Activated CD4-positive, alpha-beta memory T cell treated with anti-CD3 and anti-CD28 coated beads for 36 hours (primary cell): ENCODE data around the gene RHOB. TPM values are rescaled to one million over a fixed set of nuclear protein-coding genes. Genes with fewer than 3 reads are reported as not detected.

Experiments used
- CTCF ChIA-PET: fragments of 350-600 bp; sonication (Branson Sonifier 250); formaldehyde crosslinking; loops from one replicate; lab custom pipeline; 2021; ENCODE audit warnings: antibody characterized with exemption, inconsistent platforms; lab: Charles Lee
- POLR2A ChIA-PET: fragments of 350-600 bp; sonication (Branson Sonifier 250); formaldehyde crosslinking; loops from one replicate; lab custom pipeline; 2021; ENCODE audit warnings: antibody characterized with exemption; lab: Charles Lee
- DNase-seq: peaks from one replicate; pipeline ENCODE4 v3.0.0-alpha.2; 2020
- H3K27ac Mint-ChIP-seq: one replicate; pipeline ENCODE4 v1.8.0; 2021; ENCODE audit warnings: mixed read lengths
- H3K27me3 Mint-ChIP-seq: one replicate; pipeline ENCODE4 v1.8.0; 2021; ENCODE audit warnings: mixed read lengths
- H3K36me3 Mint-ChIP-seq: one replicate; pipeline ENCODE4 v1.8.0; 2021; ENCODE audit warnings: mixed read lengths
- H3K4me1 Mint-ChIP-seq: one replicate; pipeline ENCODE4 v1.8.0; 2021; ENCODE audit warnings: low read depth, mixed read lengths
- H3K4me3 Mint-ChIP-seq: one replicate; pipeline ENCODE4 v1.8.0; 2021; ENCODE audit warnings: mild to moderate bottlenecking, mixed read lengths
- H3K9me3 Mint-ChIP-seq: one replicate; pipeline ENCODE4 v1.8.0; 2021; ENCODE audit warnings: mixed read lengths
- intact Hi-C: fragments of 100-400 bp; cut with micrococcal nuclease; formaldehyde crosslinking; loops from one replicate; pipeline ENCODE4 v1.15.1; 2023
- total RNA-seq, 2 experiments: library from RNA; stranded (reverse); gene quantifications; one replicate each; pipeline ENCODE4 v1.2.3, GENCODE V29; 2021

The RHOB gene
- total RNA-seq, 2 experiments from 2014 or later, result 31.6 to 33.6 TPM

GRCh38 chr2:20423359-20423758 lies 23.5 kb upstream of the RHOB start:
- H3K27ac Mint-ChIP-seq, result no peak overlapping the region
- no peak for DNase-seq
- H3K27me3 Mint-ChIP-seq, result no peaks in the 10 kb centered on the region
- no peaks in the 10 kb centered on the region for H3K9me3 Mint-ChIP-seq
- CTCF ChIA-PET, result interaction anchor here (0.7 to 4.3 kb wide), 8 partner anchors 12 to 288 kb away, joined by 3 to 73 read pairs (median 6); no protein-coding TSS in a partner anchor
- intact Hi-C loops, result loop anchor here (10.0 kb wide), 1 partner anchor 179 kb away; no protein-coding TSS in a partner anchor
- H3K36me3 Mint-ChIP-seq, result no peaks in the 10 kb centered on the region
- peaks cover 16% of the 10 kb centered on the region for H3K4me1 Mint-ChIP-seq
- POLR2A ChIA-PET, result no interaction called here
- H3K4me3 Mint-ChIP-seq, result no peak overlapping the region

- ChIA-PET CTCF (interaction anchor here (1.1 to 4.3 kb wide), 6 partner anchors 12 to 238 kb away, joined by 5 to 73 read pairs (median 6); no protein-coding TSS in a partner anchor), POLR2A (interaction anchor here (1.4 kb wide), 1 partner anchor 13 kb away, joined by 4 read pairs; no protein-coding TSS in a partner anchor)
- DNase-seq, result peak; percentile 7
- Mint-ChIP-seq H3K4me3 (no peak overlapping the region), H3K36me3 (no peaks in the 10 kb centered on the region), H3K9me3 (no peaks in the 10 kb centered on the region), H3K4me1 (peaks cover 16% of the 10 kb centered on the region), H3K27me3 (no peaks in the 10 kb centered on the region), H3K27ac (no peak overlapping the region)
- intact Hi-C loops, result loop anchor here (10.0 kb wide), 1 partner anchor 179 kb away; no protein-coding TSS in a partner anchor
These were observed 23.0 kb upstream of the RHOB start for GRCh38 chr2:20423847-20424246.

GRCh38 chr2:20424300-20425290 lies 22.3 kb upstream of the RHOB start:
- Mint-ChIP-seq H3K36me3 (no peaks in the 10 kb centered on the region), H3K4me3 (no peak overlapping the region), H3K27ac (no peak overlapping the region), H3K9me3 (no peaks in the 10 kb centered on the region), H3K4me1 (peaks cover 16% of the 10 kb centered on the region), H3K27me3 (no peaks in the 10 kb centered on the region)
- ChIA-PET POLR2A (interaction anchor here (1.4 kb wide), 1 partner anchor 13 kb away, joined by 4 read pairs; no protein-coding TSS in a partner anchor), CTCF (interaction anchor here (0.9 to 4.3 kb wide), 5 partner anchors 8 to 218 kb away, joined by 3 to 73 read pairs (median 5); partner anchors contain the start of gene RHOB)
- peak; percentile 48 for DNase-seq
- intact Hi-C loops, result loop anchor here (10.0 kb wide), 1 partner anchor 180 kb away; no protein-coding TSS in a partner anchor

GRCh38 chr2:20425371-20425881 lies 21.4 kb upstream of the RHOB start:
- no peaks in the 10 kb centered on the region for H3K27me3 Mint-ChIP-seq
- CTCF ChIA-PET, result interaction anchor here (0.6 to 1.4 kb wide), 2 partner anchors 14 to 462 kb away, joined by 5 to 6 read pairs; no protein-coding TSS in a partner anchor
- no peaks in the 10 kb centered on the region for H3K36me3 Mint-ChIP-seq
- peak; percentile 6 for DNase-seq
- no peak overlapping the region for H3K4me3 Mint-ChIP-seq
- no peak overlapping the region for H3K27ac Mint-ChIP-seq
- peaks cover 18% of the 10 kb centered on the region for H3K4me1 Mint-ChIP-seq
- H3K9me3 Mint-ChIP-seq, result no peaks in the 10 kb centered on the region
- POLR2A ChIA-PET, result no interaction called here
- intact Hi-C loops, result loop anchor here (10.0 kb wide), 1 partner anchor 181 kb away; no protein-coding TSS in a partner anchor

GRCh38 chr2:20425884-20426283 lies 21.0 kb upstream of the RHOB start:
- H3K27me3 Mint-ChIP-seq, result no peaks in the 10 kb centered on the region
- no peaks in the 10 kb centered on the region for H3K9me3 Mint-ChIP-seq
- ChIA-PET CTCF (interaction anchor here (0.6 to 1.4 kb wide), 2 partner anchors 14 to 462 kb away, joined by 5 to 6 read pairs; no protein-coding TSS in a partner anchor), POLR2A (no interaction called here)
- no peak overlapping the region for H3K27ac Mint-ChIP-seq
- no peaks in the 10 kb centered on the region for H3K36me3 Mint-ChIP-seq
- intact Hi-C loops, result loop anchor here (10.0 kb wide), 1 partner anchor 181 kb away; no protein-coding TSS in a partner anchor
- no peak overlapping the region for H3K4me3 Mint-ChIP-seq
- peaks cover 23% of the 10 kb centered on the region for H3K4me1 Mint-ChIP-seq
- peak; percentile 6 for DNase-seq

GRCh38 chr2:20427931-20428526 lies 18.8 kb upstream of the RHOB start:
- no peak overlapping the region for H3K4me3 Mint-ChIP-seq
- peak; percentile 8 for DNase-seq
- ChIA-PET CTCF (interaction anchor here (0.9 to 5.8 kb wide), 4 partner anchors 16 to 234 kb away, joined by 3 to 31 read pairs (median 4); no protein-coding TSS in a partner anchor), POLR2A (interaction anchor here (0.6 to 1.1 kb wide), 2 partner anchors 19 to 142 kb away, joined by 3 read pairs; partner anchors contain the start of gene RHOB)
- H3K27ac Mint-ChIP-seq, result no peak overlapping the region
- no peaks in the 10 kb centered on the region for H3K9me3 Mint-ChIP-seq
- H3K36me3 Mint-ChIP-seq, result no peaks in the 10 kb centered on the region
- intact Hi-C loops, result loop anchor here (10.0 kb wide), 1 partner anchor 183 kb away; no protein-coding TSS in a partner anchor
- H3K27me3 Mint-ChIP-seq, result peaks cover 4% of the 10 kb centered on the region
- H3K4me1 Mint-ChIP-seq, result peaks cover 30% of the 10 kb centered on the region

GRCh38 chr2:20428717-20429490 lies 18.0 kb upstream of the RHOB start:
- POLR2A ChIA-PET, result interaction anchor here (1.1 kb wide), 1 partner anchor 18 kb away, joined by 3 read pairs; the partner anchor contains the start of gene RHOB

GRCh38 chr2:20429528-20429927 lies 17.3 kb upstream of the RHOB start:
- intact Hi-C loops, result loop anchor here (10.0 kb wide), 1 partner anchor 185 kb away; no protein-coding TSS in a partner anchor
- H3K4me3 Mint-ChIP-seq, result no peak overlapping the region
- POLR2A ChIA-PET, result no interaction called here

More at GRCh38 chr2:20428717-20429490, 18.0 kb upstream of the RHOB start:
- Mint-ChIP-seq H3K36me3 (no peaks in the 10 kb centered on the region), H3K4me3 (no peak overlapping the region), H3K4me1 (peaks cover 28% of the 10 kb centered on the region), H3K9me3 (no peaks in the 10 kb centered on the region), H3K27me3 (peaks cover 4% of the 10 kb centered on the region), H3K27ac (no peak overlapping the region)
- intact Hi-C loops, result loop anchor here (10.0 kb wide), 1 partner anchor 184 kb away; no protein-coding TSS in a partner anchor
- DNase-seq, result peak; percentile 2
- CTCF ChIA-PET, result interaction anchor here (0.9 to 5.8 kb wide), 3 partner anchors 18 to 233 kb away, joined by 3 to 31 read pairs (median 5); no protein-coding TSS in a partner anchor

GRCh38 chr2:20430035-20430434 lies 16.8 kb upstream of the RHOB start:
- H3K9me3 Mint-ChIP-seq, result no peaks in the 10 kb centered on the region
- peaks cover 20% of the 10 kb centered on the region for H3K4me1 Mint-ChIP-seq
- DNase-seq, result no peak
- ChIA-PET POLR2A (interaction anchor here (0.6 kb wide), 1 partner anchor 9 kb away, joined by 3 read pairs; no protein-coding TSS in a partner anchor), CTCF (interaction anchor here (3.4 to 5.8 kb wide), 2 partner anchors 19 to 212 kb away, joined by 13 to 31 read pairs; no protein-coding TSS in a partner anchor)
- H3K27ac Mint-ChIP-seq, result no peak overlapping the region
- intact Hi-C loops, result no loop called here
- peaks cover 4% of the 10 kb centered on the region for H3K27me3 Mint-ChIP-seq
- H3K4me3 Mint-ChIP-seq, result no peak overlapping the region
- no peaks in the 10 kb centered on the region for H3K36me3 Mint-ChIP-seq

More at GRCh38 chr2:20429528-20429927, 17.3 kb upstream of the RHOB start:
- CTCF ChIA-PET, result interaction anchor here (3.4 to 5.8 kb wide), 2 partner anchors 19 to 213 kb away, joined by 13 to 31 read pairs; no protein-coding TSS in a partner anchor
- Mint-ChIP-seq H3K36me3 (no peaks in the 10 kb centered on the region), H3K27ac (no peak overlapping the region), H3K4me1 (peaks cover 25% of the 10 kb centered on the region), H3K27me3 (peaks cover 4% of the 10 kb centered on the region), H3K9me3 (no peaks in the 10 kb centered on the region)
- DNase-seq, result peak; percentile 8
